ENCODE measurements around the gene HS6ST3.

- TF ChIP-seq, protein P1, sequence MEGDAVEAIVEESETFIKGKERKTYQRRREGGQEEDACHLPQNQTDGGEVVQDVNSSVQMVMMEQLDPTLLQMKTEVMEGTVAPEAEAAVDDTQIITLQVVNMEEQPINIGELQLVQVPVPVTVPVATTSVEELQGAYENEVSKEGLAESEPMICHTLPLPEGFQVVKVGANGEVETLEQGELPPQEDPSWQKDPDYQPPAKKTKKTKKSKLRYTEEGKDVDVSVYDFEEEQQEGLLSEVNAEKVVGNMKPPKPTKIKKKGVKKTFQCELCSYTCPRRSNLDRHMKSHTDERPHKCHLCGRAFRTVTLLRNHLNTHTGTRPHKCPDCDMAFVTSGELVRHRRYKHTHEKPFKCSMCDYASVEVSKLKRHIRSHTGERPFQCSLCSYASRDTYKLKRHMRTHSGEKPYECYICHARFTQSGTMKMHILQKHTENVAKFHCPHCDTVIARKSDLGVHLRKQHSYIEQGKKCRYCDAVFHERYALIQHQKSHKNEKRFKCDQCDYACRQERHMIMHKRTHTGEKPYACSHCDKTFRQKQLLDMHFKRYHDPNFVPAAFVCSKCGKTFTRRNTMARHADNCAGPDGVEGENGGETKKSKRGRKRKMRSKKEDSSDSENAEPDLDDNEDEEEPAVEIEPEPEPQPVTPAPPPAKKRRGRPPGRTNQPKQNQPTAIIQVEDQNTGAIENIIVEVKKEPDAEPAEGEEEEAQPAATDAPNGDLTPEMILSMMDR (IDR thresholded peaks at IDR 0.05) = no peak
- TF ChIP-seq POLR2A (IDR thresholded peaks at IDR 0.05) = no peak
- no peak for TF ChIP-seq POLR2AphosphoS5 (IDR thresholded peaks at IDR 0.05)
- TF ChIP-seq EP300 (IDR thresholded peaks at IDR 0.05) = no peak
Measured at GRCh38 chr13:96388598-96388997, 298.7 kb downstream of the HS6ST3 start.

Data from sigmoid colon (tissue), 4 donors.